ENCODE measurements around the gene ENG.

Gene ENG

GRCh38 chr9:127875306-127875966, 21.0 kb upstream of the ENG start:
- TF ChIP-seq PPARA (CRISPR knock-in tag; IDR thresholded peaks at IDR 0.05; ENCODE audit: borderline replicate concordance) (no peak), CREB5 (CRISPR knock-in tag; IDR thresholded peaks at IDR 0.05; ENCODE audit: low read depth) (no peak), ZNF565 (CRISPR knock-in tag; conservative IDR thresholded peaks at IDR 0.05; ENCODE audit: low read depth) (no peak), ZC3H10 (CRISPR knock-in tag; IDR thresholded peaks at IDR 0.05) (no peak), GLIS3 (CRISPR knock-in tag; IDR thresholded peaks at IDR 0.05) (no peak), RARB (CRISPR knock-in tag; IDR thresholded peaks at IDR 0.05) (no peak), TCF4 (CRISPR knock-in tag; IDR thresholded peaks at IDR 0.05; ENCODE audit: borderline replicate concordance) (no peak), POU6F1 (CRISPR knock-in tag; IDR thresholded peaks at IDR 0.05; ENCODE audit: borderline replicate concordance, low read depth) (no peak), OSR1 (CRISPR knock-in tag; IDR thresholded peaks at IDR 0.05) (no peak), TOX (CRISPR knock-in tag; IDR thresholded peaks at IDR 0.05; ENCODE audit: borderline replicate concordance) (no peak), ZFP30 (CRISPR knock-in tag; IDR thresholded peaks at IDR 0.05) (no peak), BACH2 (CRISPR knock-in tag; IDR thresholded peaks at IDR 0.05; ENCODE audit: borderline replicate concordance) (no peak), ISL1 (CRISPR knock-in tag; IDR thresholded peaks at IDR 0.05) (no peak), SNAI2 (CRISPR knock-in tag; IDR thresholded peaks at IDR 0.05) (no peak), ZFP3 (CRISPR knock-in tag; IDR thresholded peaks at IDR 0.05) (no peak)

GRCh38 chr9:127874301-127875221, 20.1 kb upstream of the ENG start:
- ATAC-seq = no peak
- no peak for TF ChIP-seq ESRRG (CRISPR knock-in tag; IDR thresholded peaks at IDR 0.05)
- no peak for TF ChIP-seq CSDC2 (CRISPR knock-in tag; IDR thresholded peaks at IDR 0.05)
- no peak for TF ChIP-seq CREB5 (CRISPR knock-in tag; IDR thresholded peaks at IDR 0.05; ENCODE audit: low read depth)
- no peak for TF ChIP-seq TCF4 (CRISPR knock-in tag; IDR thresholded peaks at IDR 0.05; ENCODE audit: borderline replicate concordance)
- TF ChIP-seq ZNF70 (CRISPR knock-in tag; IDR thresholded peaks at IDR 0.05) = no peak
- TF ChIP-seq POU6F1 (CRISPR knock-in tag; IDR thresholded peaks at IDR 0.05; ENCODE audit: borderline replicate concordance, low read depth) = no peak
- no peak for TF ChIP-seq TSHZ2 (CRISPR knock-in tag; IDR thresholded peaks at IDR 0.05)
- TF ChIP-seq ISL1 (CRISPR knock-in tag; IDR thresholded peaks at IDR 0.05) = no peak
- TF ChIP-seq RARB (CRISPR knock-in tag; IDR thresholded peaks at IDR 0.05) = no peak
- TF ChIP-seq GLIS3 (CRISPR knock-in tag; IDR thresholded peaks at IDR 0.05) = no peak
- no peak for TF ChIP-seq ZFP3 (CRISPR knock-in tag; IDR thresholded peaks at IDR 0.05)
- no peak for TF ChIP-seq PPARA (CRISPR knock-in tag; IDR thresholded peaks at IDR 0.05; ENCODE audit: borderline replicate concordance)
- TF ChIP-seq ZNF8 (CRISPR knock-in tag; IDR thresholded peaks at IDR 0.05) = no peak
- no peak for TF ChIP-seq SNAI2 (CRISPR knock-in tag; IDR thresholded peaks at IDR 0.05)
- TF ChIP-seq ZFP30 (CRISPR knock-in tag; IDR thresholded peaks at IDR 0.05) = no peak
- TF ChIP-seq ARNTL (CRISPR knock-in tag; IDR thresholded peaks at IDR 0.05; ENCODE audit: borderline replicate concordance, low read depth) = no peak
- no peak for TF ChIP-seq ZNF565 (CRISPR knock-in tag; conservative IDR thresholded peaks at IDR 0.05; ENCODE audit: low read depth)
- TF ChIP-seq BACH2 (CRISPR knock-in tag; IDR thresholded peaks at IDR 0.05; ENCODE audit: borderline replicate concordance) = no peak
- no peak for TF ChIP-seq PATZ1 (CRISPR knock-in tag; IDR thresholded peaks at IDR 0.05; ENCODE audit: borderline replicate concordance)
- no peak for TF ChIP-seq ZC3H10 (CRISPR knock-in tag; IDR thresholded peaks at IDR 0.05)

More at GRCh38 chr9:127875306-127875966, 21.0 kb upstream of the ENG start:
- peak; percentile 6; the same call in 1 of the 3 replicates for ATAC-seq

Data from SK-N-SH treated with all-trans-retinoic acid at 6 μM for 48 hours (cell line).